A549 (cell line): ENCODE data around the gene CD79A. TPM values are rescaled to one million over a fixed set of nuclear protein-coding genes. Genes with fewer than 3 reads are reported as not detected.

Source experiments
- ATAC-seq, 2 experiments: fragments of 200-7000 bp in 1 of 2; fragments of >200 bp in 1 of 2; cut with Nextera tagmentation in 1 of 2; cut with Tn5 transposase in 1 of 2; 3 replicates each; pipeline versions ENCODE4 v1.8.0 to v1.9.1; 2018 to 2020; ENCODE audit warnings: mild to moderate bottlenecking in 1 of 2, moderate library complexity in 1 of 2
- CTCF ChIA-PET: fragments of 300-600 bp; sonication (Branson Sonifier 250); formaldehyde crosslinking; extraction: SDS; loops from one replicate; lab custom pipeline; 2021; ENCODE audit warnings: antibody characterized with exemption, inconsistent platforms; lab: Yijun Ruan, JAX
- POLR2A ChIA-PET: fragments of 350-600 bp; formaldehyde crosslinking; extraction: SDS; loops from one replicate; lab custom pipeline; 2021; ENCODE audit warnings: antibody characterized with exemption, inconsistent platforms; lab: Yijun Ruan, JAX
- DNase-seq, 2 experiments: peaks; one replicate each; pipeline versions ENCODE4 v3.0.0 to v3.0.0-alpha.2; 2011 to 2016; ENCODE audit warnings: low read depth in 1 of 2, low spot score in 1 of 2
- FAIRE-seq: peaks from 2 replicates; lab custom pipeline; 2011; peaks lifted over from hg19 to GRCh38; lab: Jason Lieb, UNC
- H3K27ac ChIP-seq, 2 experiments: fragments of >200 bp; sonication (Bioruptor Twin); formaldehyde crosslinking; 3 replicates each; pipeline ENCODE4 v1.5.1; 2016 to 2017
- H3K4me1 ChIP-seq: fragments of >200 bp; sonication (Bioruptor Twin); formaldehyde crosslinking; 3 replicates; pipeline ENCODE4 v1.6.1; 2016
- H3K4me2 ChIP-seq: fragments of >200 bp; sonication (Bioruptor Twin); formaldehyde crosslinking; 3 replicates; pipeline ENCODE4 v1.6.1; 2016
- H3K4me3 ChIP-seq: fragments of >200 bp; sonication (Bioruptor Twin); formaldehyde crosslinking; 3 replicates; pipeline ENCODE4 v1.5.1; 2016
- H3K9me3 ChIP-seq: fragments of >200 bp; sonication (Bioruptor Twin); formaldehyde crosslinking; 3 replicates; pipeline ENCODE4 v1.6.1; 2016
- ATOH8 ChIP-seq: fragments of 250-450 bp; sonication (Bioruptor Pico); IDR thresholded peaks from 2 replicates; pipeline ENCODE4 v1.5.0; 2020; ENCODE audit warnings: low read depth, mild to moderate bottlenecking, moderate library complexity
- CHD2 ChIP-seq: fragments of 150-350 bp; IDR thresholded peaks from 2 replicates; pipeline ENCODE4 v1.6.1; 2014; ENCODE audit warnings: low read length; ENCODE audit not compliant: partially characterized antibody
- CTCF ChIP-seq: fragments of >200 bp; sonication (Bioruptor Twin); formaldehyde crosslinking; IDR thresholded peaks from 3 replicates; pipeline ENCODE4 v1.5.1; 2016
- EHF ChIP-seq: fragments of 250-450 bp; sonication (Bioruptor Pico); IDR thresholded peaks from 2 replicates; pipeline ENCODE4 v1.5.0; 2020; ENCODE audit warnings: mild to moderate bottlenecking
- FOSB ChIP-seq: fragments of 250-450 bp; sonication (Bioruptor Pico); IDR thresholded peaks from 2 replicates; pipeline ENCODE4 v1.5.0; 2020; ENCODE audit warnings: mild to moderate bottlenecking, moderate library complexity
- FOXS1 ChIP-seq: fragments of 250-450 bp; sonication (Bioruptor Pico); IDR thresholded peaks from 2 replicates; pipeline ENCODE4 v1.5.0; 2020; ENCODE audit warnings: mild to moderate bottlenecking, moderate library complexity
- HOXB13 ChIP-seq: fragments of 250-450 bp; sonication (Bioruptor Pico); IDR thresholded peaks from 2 replicates; pipeline ENCODE4 v1.5.0; 2020; ENCODE audit warnings: low read depth, mild to moderate bottlenecking, moderate library complexity
- MAFK ChIP-seq: fragments of 450-650 bp; IDR thresholded peaks from 2 replicates; pipeline ENCODE4 v1.6.1; 2014; ENCODE audit not compliant: partially characterized antibody
- NR3C1 ChIP-seq: fragments of >200 bp; sonication (Bioruptor Twin); formaldehyde crosslinking; IDR thresholded peaks from 3 replicates; pipeline ENCODE4 v1.6.1; 2017
- PBX3 ChIP-seq: IDR thresholded peaks from 2 replicates; pipeline ENCODE4 v1.6.1; 2012
- POLR2AphosphoS2 ChIP-seq: conservative IDR thresholded peaks from 2 replicates; pipeline ENCODE4 v1.6.1; 2012; ENCODE audit warnings: low read length, improper control_type of control experiment, inconsistent platforms
- RAD21 ChIP-seq, 2 experiments: fragments of >200 bp in 1 of 2; sonication (Bioruptor Twin) in 1 of 2; formaldehyde crosslinking in 1 of 2; IDR thresholded peaks in 1 of 2; conservative IDR thresholded peaks in 1 of 2; 2 replicates in 1 of 2; 3 replicates in 1 of 2; pipeline ENCODE4 v1.6.1; 2012 to 2018; ENCODE audit warnings: inconsistent platforms in 1 of 2
- RNF2 ChIP-seq: fragments of 200-600 bp; sonication (generic); IDR thresholded peaks from 2 replicates; pipeline ENCODE4 v1.6.1; 2016; ENCODE audit warnings: low read depth, mild to moderate bottlenecking, antibody characterized with exemption, moderate library complexity, borderline replicate concordance
- SMC3 ChIP-seq: fragments of >200 bp; sonication (Bioruptor Twin); formaldehyde crosslinking; IDR thresholded peaks from 3 replicates; pipeline ENCODE4 v1.6.1; 2018; ENCODE audit warnings: inconsistent platforms
- TP53 ChIP-seq: fragments of 250-450 bp; sonication (Bioruptor Pico); IDR thresholded peaks from 2 replicates; pipeline ENCODE4 v1.5.0; 2021; ENCODE audit warnings: mild to moderate bottlenecking, moderate library complexity
- USF2 ChIP-seq: fragments of 450-650 bp; IDR thresholded peaks from 2 replicates; pipeline ENCODE4 v1.6.1; 2014; ENCODE audit warnings: antibody characterized with exemption
- ZFP36 ChIP-seq: fragments of 450-650 bp; IDR thresholded peaks from 2 replicates; pipeline ENCODE4 v1.6.1; 2014; ENCODE audit warnings: borderline replicate concordance; ENCODE audit not compliant: partially characterized antibody
- ZNF302 ChIP-seq: fragments of 250-450 bp; sonication (Bioruptor Pico); IDR thresholded peaks from 2 replicates; pipeline ENCODE4 v1.9.0; 2021; ENCODE audit warnings: inconsistent platforms, mild to moderate bottlenecking, moderate library complexity
- WGBS: methylation state at CpG from one replicate; pipeline ENCODE4 v1.1.6; 2017; ENCODE audit errors: missing lambda C conversion rate; 5-methylcytosine and 5-hydroxymethylcytosine counted together
- polyA plus RNA-seq, 4 experiments: library from polyadenylated mRNA; depleted of rRNA in 3 of 4; stranded (reverse); fragments of >200 nt; fragmentation: RNase III in 1 of 4; extraction: RNeasy Plus Mini Kit Qiagen cat#74134 plus additional on column Dnase treatment in 1 of 4; gene quantifications; 2 replicates in 3 of 4; 3 replicates in 1 of 4; pipeline ENCODE4 v1.2.3, GENCODE V29; 2011 to 2017

CD79A gene
- polyA plus RNA-seq, 2 of the 4 experiments (the other 2 are of a cell fraction), result 0.52 to 0.54 TPM

- ChIA-PET POLR2A (no interaction called here), CTCF (interaction anchor here (0.7 to 16.4 kb wide), 9 partner anchors 12 to 404 kb away, joined by 3 to 243 read pairs (median 4); no protein-coding TSS in a partner anchor)
- no peak overlapping the region for H3K4me3 ChIP-seq
- no peak for DNase-seq
- 7% methylated on average over 2 of the region's 2 CpGs for WGBS
- TF ChIP-seq RNF2 (no peak), FOXS1 (CRISPR knock-in tag) (no peak), POLR2AphosphoS2 (no peak), CTCF (no peak), NR3C1 (no peak), CHD2 (no peak), ZFP36 (no peak)
- no peak overlapping the region for H3K27ac ChIP-seq
- FAIRE-seq, result no peak
- no peaks in the 10 kb centered on the region; the same call in 2 of the 3 replicates for H3K4me1 ChIP-seq
- no peaks in the 10 kb centered on the region for H3K9me3 ChIP-seq
- ATAC-seq, result no peak; a peak in 1 of 6 replicates
- no peak overlapping the region for H3K4me2 ChIP-seq
Observed at GRCh38 chr19:41853768-41854167, 23.3 kb upstream of the CD79A start.

GRCh38 chr19:41859213-41859617 lies 17.9 kb upstream of the CD79A start:
- POLR2A ChIA-PET, result interaction anchor here (0.8 to 3.5 kb wide), 17 partner anchors 8 to 1109 kb away, joined by 3 to 102 read pairs (median 6); partner anchors contain the start of genes ACTMAP, B9D2, DMAC2 and DMRTC2
- H3K4me2 ChIP-seq, result peak overlapping the region; percentile 74
- ATAC-seq, result no peak; a peak in 1 of 6 replicates
- peak overlapping the region; percentile 60 to 81 for H3K27ac ChIP-seq
- WGBS, result 22% methylated on average over 8 of the region's 8 CpGs
- CTCF ChIA-PET, result interaction anchor here (0.6 to 16.4 kb wide), 34 partner anchors 9 to 416 kb away, joined by 3 to 243 read pairs (median 4); partner anchors contain the start of genes CD79A, ERICH4 and RABAC1
- H3K4me3 ChIP-seq, result peak overlapping the region; percentile 89
- TF ChIP-seq TP53 (CRISPR knock-in tag) (no peak), HOXB13 (CRISPR knock-in tag) (no peak), PBX3 (0 out of 2 replicates have a peak, but pooled peaks have one; percentile 15), RAD21 (conservative IDR thresholded peaks at IDR 0.05 in 1 of 2, IDR thresholded peaks at IDR 0.05 in 1 of 2) (peak; percentile 49 to 55; a peak in 3 of 5 replicates), ZNF302 (CRISPR knock-in tag) (no peak), ATOH8 (CRISPR knock-in tag) (no peak), FOSB (CRISPR knock-in tag) (no peak), MAFK (no peak), USF2 (0 out of 2 replicates have a peak, but pooled peaks have one; percentile 57), SMC3 (peak; percentile 61), EHF (no peak)
- H3K9me3 ChIP-seq, result no peaks in the 10 kb centered on the region
- DNase-seq, result no peak
- H3K4me1 ChIP-seq, result peaks cover 34% of the 10 kb centered on the region
- FAIRE-seq, result no peak
